ENCODE measurements around the gene HOGA1. TPM values are rescaled to one million over a fixed set of nuclear protein-coding genes. Genes with fewer than 3 reads are reported as not detected.

Gene HOGA1
- total and polyA plus RNA-seq, 9 donors = 0.05 to 0.80 (median 0.23) TPM; not detected in 2

DNA sequence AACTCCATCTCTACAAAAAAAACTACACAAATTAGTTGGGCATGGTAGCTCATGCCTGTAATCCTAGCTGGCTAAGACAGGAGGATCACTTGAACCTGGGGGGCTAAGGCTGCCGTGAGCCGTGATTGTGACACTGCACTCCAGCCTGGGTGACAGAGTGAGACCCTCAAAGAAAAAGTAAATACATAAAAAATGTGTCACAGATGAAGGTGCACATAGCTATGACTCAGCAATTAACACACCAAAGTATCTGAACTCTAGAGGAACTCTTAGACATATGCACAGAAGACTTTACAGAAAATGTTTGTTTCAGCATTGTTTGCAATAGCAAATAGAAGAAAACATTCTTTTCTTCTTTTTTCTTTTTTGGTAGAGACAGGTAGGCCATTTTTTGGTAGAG is 13.6 kb downstream of the HOGA1 start:
- Histone ChIP-seq H3K27me3 (no peaks in the 10 kb centered on the region), H3K4me1 (ENCODE audit: insufficient read depth) (peaks cover 2% of the 10 kb centered on the region), H3K27ac (no peak overlapping the region), H3K4me3 (no peak overlapping the region), H3K36me3 (no peaks in the 10 kb centered on the region), H3K9me3 (no peaks in the 10 kb centered on the region)
- TF ChIP-seq POLR2A (IDR thresholded peaks at IDR 0.05) (no peak), EP300 (IDR thresholded peaks at IDR 0.05) (no peak)
- TF ChIP-seq, protein P1, sequence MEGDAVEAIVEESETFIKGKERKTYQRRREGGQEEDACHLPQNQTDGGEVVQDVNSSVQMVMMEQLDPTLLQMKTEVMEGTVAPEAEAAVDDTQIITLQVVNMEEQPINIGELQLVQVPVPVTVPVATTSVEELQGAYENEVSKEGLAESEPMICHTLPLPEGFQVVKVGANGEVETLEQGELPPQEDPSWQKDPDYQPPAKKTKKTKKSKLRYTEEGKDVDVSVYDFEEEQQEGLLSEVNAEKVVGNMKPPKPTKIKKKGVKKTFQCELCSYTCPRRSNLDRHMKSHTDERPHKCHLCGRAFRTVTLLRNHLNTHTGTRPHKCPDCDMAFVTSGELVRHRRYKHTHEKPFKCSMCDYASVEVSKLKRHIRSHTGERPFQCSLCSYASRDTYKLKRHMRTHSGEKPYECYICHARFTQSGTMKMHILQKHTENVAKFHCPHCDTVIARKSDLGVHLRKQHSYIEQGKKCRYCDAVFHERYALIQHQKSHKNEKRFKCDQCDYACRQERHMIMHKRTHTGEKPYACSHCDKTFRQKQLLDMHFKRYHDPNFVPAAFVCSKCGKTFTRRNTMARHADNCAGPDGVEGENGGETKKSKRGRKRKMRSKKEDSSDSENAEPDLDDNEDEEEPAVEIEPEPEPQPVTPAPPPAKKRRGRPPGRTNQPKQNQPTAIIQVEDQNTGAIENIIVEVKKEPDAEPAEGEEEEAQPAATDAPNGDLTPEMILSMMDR (IDR thresholded peaks at IDR 0.05) = no peak
- 95 to 98% (median 98%) methylated on average over 2 of the region's 2 CpGs for WGBS, 3 donors
- intact Hi-C loops (cut with DNase I) = no loop called here
- DNase-seq = no peak

DNA sequence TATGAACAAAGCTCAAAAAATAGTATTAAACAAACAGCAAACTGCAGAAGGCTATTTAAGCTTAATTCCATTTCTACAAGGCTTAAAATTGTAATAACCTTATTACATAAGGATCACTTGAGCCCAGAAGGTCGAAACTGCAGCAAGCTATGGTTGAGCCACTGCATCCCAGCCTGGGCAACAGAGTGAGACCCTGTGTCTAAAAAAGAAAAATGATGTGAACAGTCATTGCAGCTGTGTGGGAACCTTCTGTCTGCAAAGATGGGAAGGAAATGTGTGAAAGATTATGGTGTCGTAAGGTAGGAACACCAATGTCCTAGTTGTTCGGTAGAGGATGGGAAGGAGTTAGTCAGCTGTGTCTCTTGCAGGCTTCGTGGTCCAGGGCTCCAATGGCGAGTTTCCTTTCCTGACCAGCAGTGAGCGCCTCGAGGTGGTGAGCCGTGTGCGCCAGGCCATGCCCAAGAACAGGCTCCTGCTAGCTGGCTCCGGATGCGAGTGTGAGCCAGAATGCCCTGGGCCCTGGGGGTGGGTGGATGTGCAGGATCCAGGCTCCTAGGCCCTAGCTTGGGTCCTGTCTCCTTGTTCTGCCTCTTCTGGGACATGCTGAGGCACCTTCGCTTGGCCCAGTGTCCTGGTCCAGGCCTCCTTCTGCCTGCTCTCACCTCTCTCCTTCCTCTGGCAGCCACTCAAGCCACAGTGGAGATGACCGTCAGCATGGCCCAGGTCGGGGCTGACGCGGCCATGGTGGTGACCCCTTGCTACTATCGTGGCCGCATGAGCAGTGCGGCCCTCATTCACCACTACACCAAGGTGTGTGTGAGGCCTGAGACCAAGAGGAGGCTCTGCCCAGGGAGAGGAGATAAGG is 14.4 kb downstream of the HOGA1 start:
- H3K4me3 ChIP-seq = no peak overlapping the region
- no peaks in the 10 kb centered on the region for H3K36me3 ChIP-seq
- no peaks in the 10 kb centered on the region for H3K9me3 ChIP-seq
- intact Hi-C loops (cut with DNase I) = no loop called here
- no peaks in the 10 kb centered on the region for H3K27me3 ChIP-seq
- 91 to 95% (median 92%) methylated on average over 19 of the region's 19 CpGs for WGBS, 3 donors
- no peak overlapping the region for H3K27ac ChIP-seq
- TF ChIP-seq POLR2A (IDR thresholded peaks at IDR 0.05) = no peak
- TF ChIP-seq, protein P1 (IDR thresholded peaks at IDR 0.05) = no peak
- TF ChIP-seq EP300 (IDR thresholded peaks at IDR 0.05) = no peak
- peaks cover 2% of the 10 kb centered on the region for H3K4me1 ChIP-seq (ENCODE audit: insufficient read depth)
- DNase-seq = no peak

DNA sequence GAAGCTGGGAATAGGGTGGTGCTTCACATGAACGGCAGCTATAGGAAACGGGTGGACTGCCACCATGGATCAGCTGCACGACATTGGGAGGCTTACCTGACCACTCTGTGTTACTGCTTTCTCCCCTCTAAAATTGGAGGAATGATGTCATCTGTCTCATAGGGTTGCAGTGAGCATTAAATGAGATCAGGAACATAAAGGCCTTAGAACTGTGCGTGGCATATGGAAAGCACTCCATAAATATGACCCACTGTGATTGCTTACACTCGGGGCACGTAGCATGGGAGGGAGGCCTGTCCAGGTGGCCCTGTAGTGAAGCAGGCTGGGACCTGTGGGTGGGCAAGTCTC is 15.1 kb downstream of the HOGA1 start:
- no peak overlapping the region for H3K27ac ChIP-seq
- TF ChIP-seq, protein P1 (IDR thresholded peaks at IDR 0.05) = no peak
- H3K9me3 ChIP-seq = no peaks in the 10 kb centered on the region
- H3K4me1 ChIP-seq (ENCODE audit: insufficient read depth) = peaks cover 2% of the 10 kb centered on the region
- H3K36me3 ChIP-seq = no peaks in the 10 kb centered on the region
- H3K27me3 ChIP-seq = no peaks in the 10 kb centered on the region
- 78 to 82% (median 81%) methylated on average over 6 of the region's 6 CpGs for WGBS, 3 donors
- DNase-seq = no peak
- intact Hi-C loops (cut with DNase I) = no loop called here
- H3K4me3 ChIP-seq = no peak overlapping the region

DNA sequence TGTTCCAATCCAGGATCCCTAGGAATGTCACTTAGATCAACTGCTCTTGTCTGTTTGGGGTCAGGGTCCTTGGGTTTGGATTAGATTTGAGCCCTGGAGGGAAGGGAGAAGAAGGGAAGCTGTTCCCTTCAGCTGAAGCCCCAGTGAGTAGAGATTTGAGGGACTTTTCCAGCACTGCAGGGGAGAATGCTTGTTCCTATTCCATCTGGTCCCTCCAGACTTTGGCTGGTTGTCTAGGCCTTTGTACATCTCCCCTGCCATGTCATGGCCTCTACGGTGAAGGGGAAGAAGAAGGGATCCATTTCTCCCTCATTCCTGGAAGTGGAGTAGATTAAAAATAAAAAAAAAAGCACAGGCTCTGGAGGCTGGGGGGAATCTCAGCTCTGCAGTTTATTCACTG is 16.4 kb downstream of the HOGA1 start:
- Histone ChIP-seq H3K4me1 (ENCODE audit: insufficient read depth) (peaks cover 2% of the 10 kb centered on the region), H3K27me3 (no peaks in the 10 kb centered on the region), H3K27ac (no peak overlapping the region), H3K36me3 (no peaks in the 10 kb centered on the region), H3K9me3 (no peaks in the 10 kb centered on the region), H3K4me3 (no peak overlapping the region)
- WGBS, 3 donors = 77 to 88% (median 85%) methylated on average over 1 of the region's 1 CpG
- intact Hi-C loops (cut with DNase I) = no loop called here
- TF ChIP-seq EP300 (IDR thresholded peaks at IDR 0.05) = no peak
- TF ChIP-seq POLR2A (IDR thresholded peaks at IDR 0.05) = no peak
- no peak for DNase-seq

All from ovary (tissue), 9 donors.